Activated naive CD4-positive, alpha-beta T cell treated with anti-CD3 and anti-CD28 coated beads, Interleukin-2, amount 50 U/mL, for 24 hours (primary cell): Measurements from ENCODE around the gene GIMAP8.
A peak's percentile ranks its signal among the peaks of the same experiment; 100 is the strongest.
"Not testable (repeated sequence)": the region's sequence is repeated elsewhere in the genome, so short reads cannot be mapped to it uniquely, and the experiment has no call there.

ENCODE experiments used
- H3K27ac Mint-ChIP-seq: one replicate; pipeline ENCODE4 v1.8.0; 2021; ENCODE audit warnings: mild to moderate bottlenecking, mixed read lengths
- H3K27me3 Mint-ChIP-seq: one replicate; pipeline ENCODE4 v1.8.0; 2021; ENCODE audit warnings: mixed read lengths
- H3K36me3 Mint-ChIP-seq: one replicate; pipeline ENCODE4 v1.8.0; 2021; ENCODE audit warnings: mixed read lengths
- H3K4me1 Mint-ChIP-seq: one replicate; pipeline ENCODE4 v1.8.0; 2021; ENCODE audit warnings: mixed read lengths
- H3K4me3 Mint-ChIP-seq: one replicate; pipeline ENCODE4 v1.8.0; 2021; ENCODE audit warnings: mild to moderate bottlenecking, mixed read lengths
- H3K9me3 Mint-ChIP-seq: one replicate; pipeline ENCODE4 v1.8.0; 2021; ENCODE audit warnings: mixed read lengths

GIMAP8 gene

GRCh38 chr7:150444674-150445365, 5.6 kb upstream of the GIMAP8 start:
- Mint-ChIP-seq H3K27ac (no peak overlapping the region), H3K4me1 (peaks cover 58% of the 10 kb centered on the region), H3K36me3 (peaks cover 12% of the 10 kb centered on the region), H3K27me3 (no peaks in the 10 kb centered on the region), H3K9me3 (no peaks in the 10 kb centered on the region), H3K4me3 (no peak overlapping the region)

- H3K27ac Mint-ChIP-seq, result peak overlapping the region; percentile 95
- peaks cover 11% of the 10 kb centered on the region for H3K36me3 Mint-ChIP-seq
- peak overlapping the region; percentile 33 for H3K4me3 Mint-ChIP-seq
- no peaks in the 10 kb centered on the region for H3K9me3 Mint-ChIP-seq
- H3K27me3 Mint-ChIP-seq, result no peaks in the 10 kb centered on the region
- H3K4me1 Mint-ChIP-seq, result peaks cover 59% of the 10 kb centered on the region
These were observed 4.0 kb upstream of the GIMAP8 start for GRCh38 chr7:150446288-150446938.

DNA sequence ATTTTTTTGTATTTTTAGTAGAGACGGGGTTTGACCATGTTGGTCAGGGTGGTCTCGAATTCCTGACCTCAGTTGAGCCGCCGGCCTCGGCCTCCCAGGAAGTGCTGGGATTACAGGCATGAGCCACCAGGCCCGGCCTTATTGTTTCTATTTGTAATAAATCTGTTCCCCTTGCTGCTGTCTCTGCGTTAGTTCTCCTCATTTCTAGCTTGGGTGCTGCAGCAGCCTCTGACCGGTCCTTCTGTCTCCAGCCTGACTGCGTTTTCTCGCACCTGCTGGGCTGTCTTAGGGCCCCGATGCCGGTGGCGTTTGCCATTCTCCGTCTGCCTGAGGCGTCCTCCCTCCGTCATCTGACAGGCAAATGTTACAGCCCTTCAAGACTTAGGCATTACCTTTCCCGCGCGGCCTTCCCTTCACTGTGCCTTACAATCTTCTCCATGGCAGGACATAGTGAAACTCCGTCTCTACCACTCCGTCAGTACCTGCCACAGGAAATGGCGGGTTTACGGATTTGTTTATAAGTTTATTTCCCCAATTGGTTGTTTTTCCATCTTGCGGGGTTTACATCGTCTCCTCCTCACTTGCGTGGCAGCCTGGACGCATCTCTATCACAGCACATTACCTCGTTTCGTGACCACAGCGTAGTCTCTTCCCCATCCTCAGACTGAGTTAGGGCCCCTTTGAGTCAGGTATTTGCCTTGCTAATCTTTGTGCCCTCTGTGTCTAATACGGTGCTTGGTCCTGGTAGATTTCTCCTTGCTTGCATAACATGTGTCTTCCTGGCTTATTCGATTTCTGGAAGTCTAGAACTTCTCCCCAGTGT, 2.3 kb upstream of the GIMAP8 start:
- Mint-ChIP-seq H3K36me3 (peaks cover 4% of the 10 kb centered on the region), H3K9me3 (no peaks in the 10 kb centered on the region), H3K27me3 (no peaks in the 10 kb centered on the region), H3K4me1 (peaks cover 55% of the 10 kb centered on the region), H3K27ac (peak overlapping the region; percentile 99), H3K4me3 (peak overlapping the region; percentile 99)

DNA sequence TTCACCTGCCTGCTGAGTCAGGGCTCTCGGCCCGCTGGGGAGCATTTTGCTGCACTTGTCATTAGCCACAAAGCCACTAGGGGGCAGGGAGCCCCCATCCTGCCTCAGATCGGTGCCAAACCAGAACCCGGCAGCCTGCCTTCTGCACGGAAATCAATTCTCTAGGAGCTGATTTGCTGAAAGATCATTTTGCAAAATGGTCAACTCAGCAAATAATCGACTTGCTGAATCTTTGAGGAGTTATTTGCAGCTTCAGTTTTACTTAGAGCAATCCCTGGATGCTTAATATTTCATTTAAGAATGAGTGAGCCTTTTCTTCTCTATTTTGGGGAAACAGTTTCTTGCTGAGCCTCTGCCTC, 1.7 kb upstream of the GIMAP8 start:
- H3K4me1 Mint-ChIP-seq, result peaks cover 61% of the 10 kb centered on the region

DNA sequence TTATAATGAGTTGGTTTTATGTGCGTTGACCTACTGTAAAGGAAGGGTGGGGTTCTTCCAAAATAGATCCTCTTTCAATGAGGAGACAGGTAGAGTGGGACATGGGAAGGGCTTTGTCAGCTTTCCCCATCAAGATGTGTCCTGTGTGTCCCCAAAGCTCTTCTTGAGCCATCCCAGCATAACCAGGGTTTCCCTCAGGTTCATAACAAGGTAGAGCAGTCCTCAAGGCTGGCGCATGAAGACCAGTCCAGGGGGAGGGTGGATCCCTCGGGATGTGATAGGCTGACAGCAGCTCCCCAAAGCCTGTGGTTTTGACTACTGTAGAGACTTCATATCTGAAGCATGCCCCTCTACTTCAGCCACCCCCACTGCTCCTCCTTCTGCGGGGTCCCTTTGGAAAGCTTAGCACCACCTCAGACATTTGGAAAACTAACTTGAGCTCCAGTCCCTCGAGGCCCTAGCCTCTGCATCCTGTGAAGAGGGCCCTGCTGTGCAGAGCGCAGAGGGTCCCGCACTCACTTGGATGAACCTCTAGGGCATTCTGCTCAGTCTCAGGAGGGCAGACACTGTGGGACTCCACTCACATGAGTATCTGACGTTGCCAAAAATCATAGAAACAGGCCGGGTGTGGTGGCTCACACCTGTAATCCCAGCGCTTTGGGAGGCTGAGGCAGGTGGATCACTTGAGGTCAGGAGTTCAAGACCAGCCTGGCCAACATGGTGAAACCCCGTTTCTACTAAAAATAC, 1.1 kb upstream of the GIMAP8 start:
- Mint-ChIP-seq H3K27ac (peak overlapping the region; percentile 99), H3K4me3 (peak overlapping the region; percentile 99), H3K27me3 (no peaks in the 10 kb centered on the region), H3K36me3 (peaks cover 9% of the 10 kb centered on the region), H3K9me3 (no peaks in the 10 kb centered on the region), H3K4me1 (peaks cover 67% of the 10 kb centered on the region)

More for the DNA sequence above, 1.7 kb upstream of the GIMAP8 start:
- Mint-ChIP-seq H3K4me3 (peak overlapping the region; percentile 99), H3K36me3 (peaks cover 4% of the 10 kb centered on the region), H3K27me3 (no peaks in the 10 kb centered on the region), H3K9me3 (no peaks in the 10 kb centered on the region), H3K27ac (peak overlapping the region; percentile 99)

DNA sequence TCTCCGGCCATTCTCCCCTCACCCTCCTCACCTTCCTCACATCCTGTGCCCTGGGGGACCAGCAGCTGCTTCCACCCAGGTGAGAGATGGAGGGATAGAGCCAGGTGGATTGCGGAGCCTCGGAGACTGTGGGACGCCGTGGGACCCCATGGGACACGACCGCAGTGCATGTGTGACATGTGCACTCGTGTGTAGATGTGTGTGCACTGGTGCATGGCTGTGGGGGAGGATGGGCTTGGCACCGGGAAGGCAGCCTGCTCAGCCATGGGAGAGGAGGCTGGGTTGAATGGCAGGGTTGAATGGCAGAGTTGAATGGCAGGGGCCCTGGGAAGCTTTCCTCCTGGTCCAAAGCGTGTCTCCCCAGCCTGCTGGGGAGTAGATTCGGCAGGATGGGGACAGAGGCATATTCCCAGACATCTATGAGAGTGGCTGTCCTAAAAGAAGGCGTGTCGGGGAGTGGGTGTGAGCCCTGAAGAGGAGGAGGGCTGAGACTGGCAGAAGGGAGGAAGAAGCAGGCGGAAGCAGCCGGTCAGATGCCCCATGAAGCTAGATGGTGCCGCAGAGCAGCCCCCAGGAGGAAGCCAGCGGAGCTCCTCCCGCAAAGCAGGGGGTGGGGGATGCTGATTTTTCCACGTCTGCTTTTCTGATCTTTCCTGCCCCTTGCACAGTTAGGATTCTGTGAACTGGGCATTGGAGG, 815 bp downstream of the GIMAP8 start:
- H3K27ac Mint-ChIP-seq, result peak overlapping the region; percentile 99
- peaks cover 22% of the 10 kb centered on the region for H3K36me3 Mint-ChIP-seq
- H3K9me3 Mint-ChIP-seq, result no peaks in the 10 kb centered on the region
- H3K27me3 Mint-ChIP-seq, result no peaks in the 10 kb centered on the region
- H3K4me3 Mint-ChIP-seq, result peak overlapping the region; percentile 99
- H3K4me1 Mint-ChIP-seq, result peaks cover 77% of the 10 kb centered on the region

- Mint-ChIP-seq H3K4me3 (peak overlapping the region; percentile 99), H3K9me3 (no peaks in the 10 kb centered on the region), H3K36me3 (peaks cover 23% of the 10 kb centered on the region), H3K27ac (peak overlapping the region; percentile 99), H3K27me3 (no peaks in the 10 kb centered on the region), H3K4me1 (peaks cover 74% of the 10 kb centered on the region)
These were observed 1.5 kb downstream of the GIMAP8 start for GRCh38 chr7:150451833-150452461.

DNA sequence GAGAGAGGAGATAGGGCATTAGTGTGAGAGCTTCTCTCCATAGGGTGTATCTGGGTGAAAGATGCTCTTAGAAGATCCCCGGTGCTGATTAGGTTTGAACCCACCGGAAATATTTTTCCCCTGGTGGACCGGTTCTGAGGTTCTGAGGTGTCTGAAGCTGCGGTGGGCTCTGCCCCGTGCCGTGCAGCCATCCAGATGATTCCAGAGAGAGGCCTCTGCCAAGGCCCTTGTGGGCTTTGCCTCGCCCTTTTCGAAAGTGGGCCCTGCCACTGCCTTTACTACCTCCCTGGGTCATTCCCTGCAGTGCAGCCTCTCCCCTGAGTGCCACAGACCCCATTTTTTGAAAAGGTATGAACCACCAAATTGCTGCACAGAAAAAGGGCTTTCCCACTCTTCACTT, 2.8 kb downstream of the GIMAP8 start:
- peak overlapping the region; percentile 97 for H3K27ac Mint-ChIP-seq
- H3K36me3 Mint-ChIP-seq, result peaks cover 30% of the 10 kb centered on the region

DNA sequence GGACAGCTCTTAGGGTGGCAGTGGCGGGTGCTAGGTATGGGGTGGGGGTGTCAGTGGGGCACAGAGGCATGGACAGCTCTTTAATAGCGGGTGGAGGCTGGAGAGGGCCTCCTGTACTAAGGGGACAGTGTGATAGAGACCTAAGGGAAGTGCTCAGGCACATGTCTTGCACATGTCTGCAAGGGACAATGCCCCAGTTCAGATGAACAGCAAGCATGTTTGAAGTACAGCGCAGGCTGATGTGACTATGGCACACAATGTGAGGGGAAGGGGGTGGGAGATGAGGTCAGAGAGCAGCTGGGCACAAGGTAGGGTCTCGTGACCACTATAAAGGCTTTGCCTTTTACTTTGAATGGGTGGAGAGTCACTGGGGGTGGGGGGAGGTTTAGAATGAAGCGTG, 3.5 kb downstream of the GIMAP8 start:
- Mint-ChIP-seq H3K27ac (peak overlapping the region; percentile 97), H3K4me1 (peaks cover 72% of the 10 kb centered on the region)

More for the DNA sequence above, 2.8 kb downstream of the GIMAP8 start:
- Mint-ChIP-seq H3K9me3 (no peaks in the 10 kb centered on the region), H3K4me3 (peak overlapping the region; percentile 85), H3K4me1 (peaks cover 74% of the 10 kb centered on the region), H3K27me3 (no peaks in the 10 kb centered on the region)

GRCh38 chr7:150457064-150457463, 6.6 kb downstream of the GIMAP8 start:
- Mint-ChIP-seq H3K36me3 (peaks cover 52% of the 10 kb centered on the region), H3K9me3 (peaks cover 10% of the 10 kb centered on the region), H3K4me1 (peaks cover 62% of the 10 kb centered on the region), H3K27ac (peak overlapping the region; percentile 97)
- H3K4me3 Mint-ChIP-seq, H3K27me3 Mint-ChIP-seq: not testable (repeated sequence)

More for the DNA sequence above, 3.5 kb downstream of the GIMAP8 start:
- peaks cover 34% of the 10 kb centered on the region for H3K36me3 Mint-ChIP-seq
- H3K27me3 Mint-ChIP-seq, result no peaks in the 10 kb centered on the region
- H3K4me3 Mint-ChIP-seq, result peak overlapping the region; percentile 85
- H3K9me3 Mint-ChIP-seq, result peaks cover under 1% of the 10 kb centered on the region

- Mint-ChIP-seq H3K27ac (peak overlapping the region; percentile 97), H3K4me3 (no peak overlapping the region), H3K9me3 (peaks cover 17% of the 10 kb centered on the region), H3K27me3 (no peaks in the 10 kb centered on the region), H3K4me1 (peaks cover 68% of the 10 kb centered on the region), H3K36me3 (peaks cover 64% of the 10 kb centered on the region)
These were observed 7.8 kb downstream of the GIMAP8 start for GRCh38 chr7:150458235-150458634.

DNA sequence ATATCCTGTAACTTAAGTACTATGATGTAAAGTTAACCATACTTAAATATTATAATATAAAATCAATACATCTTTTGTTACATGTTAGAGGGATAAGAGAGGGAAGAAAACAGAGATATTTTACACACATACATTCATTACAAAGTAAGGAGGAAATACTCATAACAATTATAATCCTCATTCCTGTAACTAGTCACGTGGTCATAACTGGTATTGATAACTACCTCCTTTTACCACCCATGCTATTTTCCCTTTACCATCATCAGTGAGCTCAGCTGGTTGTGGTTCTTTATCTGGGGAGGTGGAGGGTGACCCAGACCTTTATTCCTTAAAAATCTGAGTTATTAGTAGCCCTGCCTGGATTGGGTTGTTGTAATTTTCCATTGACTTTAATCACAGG, 8.3 kb downstream of the GIMAP8 start:
- H3K27me3 Mint-ChIP-seq, result no peaks in the 10 kb centered on the region
- H3K4me3 Mint-ChIP-seq, result no peak overlapping the region
- peaks cover 21% of the 10 kb centered on the region for H3K9me3 Mint-ChIP-seq
- no peak overlapping the region for H3K27ac Mint-ChIP-seq
- peaks cover 68% of the 10 kb centered on the region for H3K4me1 Mint-ChIP-seq
- H3K36me3 Mint-ChIP-seq, result peaks cover 67% of the 10 kb centered on the region

DNA sequence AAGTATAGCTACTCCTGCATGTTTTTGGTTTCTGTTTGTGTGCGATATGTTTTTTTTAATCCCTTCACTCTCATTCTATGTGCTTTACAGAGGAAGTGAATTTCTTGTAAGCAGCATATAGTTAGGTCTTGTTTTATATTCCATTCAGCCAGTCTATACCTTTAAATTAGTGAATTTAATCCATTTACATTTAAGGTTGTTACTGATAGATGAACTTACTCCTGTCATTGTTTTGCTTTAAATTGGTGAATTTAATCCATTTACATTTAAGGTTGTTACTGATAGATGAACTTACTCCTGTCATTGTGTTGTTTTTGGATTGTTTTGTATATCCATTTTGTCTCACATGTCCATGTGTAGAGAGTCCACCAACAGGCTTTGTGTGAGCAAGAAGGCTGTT, 11.1 kb downstream of the GIMAP8 start:
- peaks cover 47% of the 10 kb centered on the region for H3K36me3 Mint-ChIP-seq
- H3K4me3 Mint-ChIP-seq, result no peak overlapping the region
- H3K4me1 Mint-ChIP-seq, result peaks cover 71% of the 10 kb centered on the region
- H3K27ac Mint-ChIP-seq, result no peak overlapping the region
- H3K9me3 Mint-ChIP-seq, result peaks cover 21% of the 10 kb centered on the region
- no peaks in the 10 kb centered on the region for H3K27me3 Mint-ChIP-seq

DNA sequence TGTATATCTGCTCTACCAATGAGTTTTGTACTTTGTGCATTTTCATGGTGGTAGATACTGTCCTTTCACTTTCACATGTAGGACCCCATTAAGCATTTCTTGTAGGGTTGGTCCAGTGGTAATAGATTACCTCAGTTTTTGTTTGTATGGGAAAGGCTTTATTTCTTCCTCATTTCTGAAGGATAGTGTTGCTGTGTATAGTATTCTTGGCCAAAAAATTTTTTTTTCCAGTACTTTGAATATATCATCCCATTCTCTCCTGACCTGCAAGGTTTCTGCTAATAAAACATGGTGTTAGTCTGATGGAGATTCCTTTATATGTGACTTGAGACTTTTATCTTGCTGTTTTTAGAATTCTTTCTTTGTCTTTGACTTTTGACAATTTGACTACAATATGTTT, 12.0 kb downstream of the GIMAP8 start:
- Mint-ChIP-seq H3K4me1 (peaks cover 73% of the 10 kb centered on the region), H3K9me3 (peaks cover 21% of the 10 kb centered on the region), H3K4me3 (no peak overlapping the region), H3K27ac (no peak overlapping the region), H3K36me3 (peaks cover 50% of the 10 kb centered on the region), H3K27me3 (no peaks in the 10 kb centered on the region)
